T1000 (cell line): Measurements from ENCODE around the gene INPP5D.

Experiments used
- DNase-seq: peaks from one replicate; lab custom pipeline; 2025; ENCODE audit warnings: mixed read lengths; lab: John Stamatoyannopoulos, UW

INPP5D gene

DNA sequence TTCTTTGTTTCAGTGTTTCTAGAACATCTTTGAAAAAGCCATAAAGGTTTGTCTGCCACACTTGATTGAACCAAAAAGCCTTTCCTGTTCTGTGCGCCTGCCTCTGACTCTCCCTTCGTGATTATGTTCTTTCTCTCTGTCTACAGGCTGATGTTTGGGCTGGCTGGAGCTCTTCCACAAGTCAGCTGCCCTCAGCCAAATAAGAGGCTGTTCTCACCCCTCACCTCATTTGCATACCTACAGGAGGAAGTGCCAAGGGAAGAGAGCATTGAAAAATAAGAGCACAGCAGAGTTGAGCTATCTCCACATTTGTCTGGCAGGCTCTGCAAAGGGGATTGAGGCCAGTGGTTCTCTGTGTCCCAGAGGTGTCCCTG lies 15.8 kb downstream of the INPP5D start:
- no peak for DNase-seq

DNA sequence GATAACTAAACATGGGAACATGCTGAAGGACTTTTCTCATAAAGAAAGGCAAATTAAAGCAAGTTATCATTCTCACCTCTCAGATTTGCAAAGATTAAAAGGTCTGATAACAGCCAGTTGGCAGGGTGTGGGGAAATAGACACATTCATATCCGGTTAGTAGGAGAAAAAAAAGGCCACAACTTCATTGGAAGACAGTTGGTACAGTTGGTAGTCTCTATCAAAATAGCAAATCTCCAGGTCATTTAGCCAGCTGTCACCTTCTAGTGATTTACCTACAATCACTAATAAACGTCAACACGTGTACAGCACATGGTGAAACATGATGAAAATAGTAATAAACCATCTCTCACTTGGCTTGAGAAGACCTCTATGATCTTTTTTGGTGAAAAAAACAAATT lies 16.6 kb downstream of the INPP5D start:
- DNase-seq, result no peak

DNA sequence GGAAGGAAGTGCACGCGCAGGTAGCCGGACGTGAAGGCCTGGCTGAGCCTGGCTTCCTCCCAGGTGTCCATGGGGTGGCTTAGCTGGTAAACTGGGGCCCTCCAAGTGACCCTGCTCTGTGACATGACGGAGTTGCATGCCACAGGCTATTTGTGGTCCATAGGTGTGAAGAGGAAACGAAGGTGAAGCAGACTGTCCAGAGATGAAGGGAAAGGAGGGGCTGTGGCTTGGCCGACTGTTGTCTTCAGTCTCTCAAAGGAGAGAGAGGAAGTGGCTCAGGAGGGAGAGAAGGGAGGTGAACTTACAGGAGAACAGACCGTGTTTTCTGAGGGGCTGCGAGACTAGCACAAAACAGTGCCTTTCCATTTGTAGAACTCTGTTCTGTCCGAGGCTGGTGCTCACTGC lies 19.3 kb downstream of the INPP5D start:
- no peak for DNase-seq

DNA sequence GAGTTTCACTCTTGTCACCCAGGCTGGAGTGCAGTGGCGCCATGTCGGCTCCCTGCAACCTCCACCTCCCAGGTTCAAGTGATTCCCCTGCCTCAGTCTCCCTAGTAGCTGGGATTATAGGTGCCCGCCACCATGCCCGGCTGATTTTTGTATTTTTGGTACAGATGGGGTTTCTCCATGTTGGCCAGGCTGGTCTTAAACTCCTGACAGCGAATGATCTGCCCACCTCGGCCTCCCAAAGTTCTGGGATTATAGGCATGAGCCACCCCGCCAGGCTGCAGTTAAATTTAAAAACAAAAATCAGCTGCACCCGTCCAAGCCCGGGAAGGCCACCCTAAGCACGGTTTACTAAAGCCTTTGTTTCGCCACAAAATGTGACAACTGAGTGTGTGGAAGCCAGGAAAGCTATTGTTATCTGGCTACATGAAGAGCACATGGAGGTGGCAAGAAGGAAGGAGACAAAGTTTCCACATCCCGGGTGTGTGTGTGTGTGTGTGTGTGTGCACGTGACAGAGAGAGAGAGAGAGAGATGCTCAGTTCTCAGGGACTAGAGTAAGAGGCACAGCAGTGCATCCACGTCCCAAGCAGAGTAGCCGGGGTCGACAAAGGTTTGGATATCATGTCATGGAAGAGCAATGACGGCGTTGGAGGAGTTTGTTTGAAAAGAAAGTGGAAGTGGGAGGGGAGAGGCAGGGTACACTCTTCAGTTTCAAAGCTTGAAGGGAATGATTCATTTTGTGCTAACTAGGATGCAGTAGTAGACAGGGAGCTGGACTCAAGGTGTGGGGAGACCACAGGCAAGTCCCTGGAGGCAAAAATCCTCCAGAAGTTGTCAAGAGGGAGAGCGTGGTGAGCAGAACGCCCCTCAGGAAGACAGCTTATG lies 20.1 kb downstream of the INPP5D start:
- DNase-seq, result no peak

DNA sequence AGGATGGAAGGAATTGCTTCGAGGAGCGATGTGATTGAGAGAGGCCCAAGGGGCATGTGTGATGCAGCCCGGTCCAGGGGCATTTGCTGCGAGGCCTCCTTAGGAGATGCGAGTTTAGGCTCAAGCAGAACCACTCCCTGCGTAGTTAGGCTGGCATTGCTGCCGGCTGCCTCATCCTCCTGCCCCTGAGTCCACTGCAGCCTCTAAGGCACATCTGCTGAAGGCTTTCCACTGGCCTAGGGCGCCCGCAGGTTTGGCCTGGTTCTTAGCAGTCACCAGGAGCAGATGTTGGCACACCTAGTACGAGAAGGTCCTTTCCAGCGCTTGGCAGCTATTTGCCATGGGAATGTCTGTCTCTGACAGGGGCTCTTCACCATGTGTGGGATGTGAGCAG lies 20.7 kb downstream of the INPP5D start:
- no peak for DNase-seq

DNA sequence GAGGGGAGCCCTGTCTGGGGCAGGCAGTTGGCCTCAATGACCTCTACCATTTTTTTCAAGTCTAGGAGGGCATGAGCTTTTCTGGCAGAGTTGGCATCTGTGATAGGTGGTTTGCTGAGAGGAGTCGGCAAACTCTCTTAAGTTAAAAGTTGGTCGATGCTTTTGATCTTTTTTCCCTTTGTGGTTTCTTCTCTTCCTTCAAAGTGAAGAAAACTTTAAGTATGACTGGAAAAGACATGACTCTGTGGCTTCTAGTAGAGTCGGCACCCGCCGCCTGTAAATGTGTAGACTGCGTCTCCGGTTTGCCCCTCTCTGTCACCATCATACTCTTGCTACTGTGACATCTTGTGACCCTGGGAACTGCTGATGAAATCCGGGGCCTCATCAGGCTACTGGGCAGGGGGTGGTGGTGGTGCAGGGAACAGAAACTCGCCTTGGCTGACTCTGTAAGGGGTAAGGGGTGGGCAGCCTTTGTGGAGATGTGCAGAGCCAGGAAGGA lies 21.1 kb downstream of the INPP5D start:
- DNase-seq, result no peak

DNA sequence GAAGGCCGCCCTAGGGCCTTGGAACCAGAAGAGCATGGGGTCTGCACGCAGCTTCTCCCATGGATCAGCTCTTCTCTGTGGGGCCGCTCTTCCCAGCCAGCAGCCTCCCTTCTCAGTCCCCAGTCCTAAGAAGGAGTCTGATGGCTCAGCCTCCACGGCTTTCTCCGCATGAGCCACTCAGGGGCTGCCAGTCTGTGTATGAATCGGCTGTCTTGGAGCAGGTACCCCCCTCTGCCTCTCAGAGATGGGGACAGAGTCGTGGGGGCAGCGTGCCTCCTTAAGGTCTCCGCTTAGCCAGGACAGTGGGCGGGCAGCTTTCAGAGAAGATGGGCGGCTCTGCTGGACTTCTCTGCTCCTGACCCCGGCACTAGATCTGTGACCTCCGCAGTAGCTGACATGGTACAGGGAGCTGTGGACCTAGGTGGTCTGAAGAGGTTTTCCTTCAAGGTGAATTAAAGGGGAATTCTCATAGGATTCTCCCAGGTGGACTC lies 21.6 kb downstream of the INPP5D start:
- DNase-seq, result no peak

DNA sequence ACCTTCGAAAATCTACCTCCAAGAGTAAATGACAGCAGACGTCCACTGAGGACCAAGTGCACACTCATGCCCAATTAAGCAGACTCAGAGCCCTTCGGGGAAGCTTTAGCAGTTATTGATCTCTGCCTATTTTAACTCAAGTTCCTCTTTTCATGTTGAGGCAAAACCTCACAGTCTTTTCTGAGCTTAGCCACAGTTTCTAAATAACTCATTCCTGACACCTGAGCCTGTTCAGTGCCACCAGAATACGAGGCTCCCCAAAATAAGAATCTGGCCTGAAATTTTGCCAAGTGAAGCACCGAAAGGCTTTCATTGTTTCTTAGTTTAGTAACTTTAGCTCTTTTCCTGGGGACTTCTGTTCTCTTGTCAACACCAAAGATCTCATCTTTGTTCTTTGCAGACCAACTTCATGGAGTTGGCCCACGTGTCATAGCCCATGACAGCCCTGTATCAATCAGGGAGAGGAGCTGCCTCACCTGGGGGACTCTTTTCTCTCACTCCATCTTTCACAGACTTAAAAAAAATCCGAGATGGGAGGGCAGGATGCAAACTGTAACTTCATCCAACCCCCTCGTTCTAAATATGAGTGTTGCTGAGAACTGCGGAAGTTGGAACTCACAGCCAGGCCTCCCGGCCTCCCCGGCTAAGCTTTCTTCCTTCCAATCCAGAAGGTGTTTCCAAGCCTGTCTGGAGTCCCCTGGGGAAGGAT lies 22.2 kb downstream of the INPP5D start:
- no peak for DNase-seq

DNA sequence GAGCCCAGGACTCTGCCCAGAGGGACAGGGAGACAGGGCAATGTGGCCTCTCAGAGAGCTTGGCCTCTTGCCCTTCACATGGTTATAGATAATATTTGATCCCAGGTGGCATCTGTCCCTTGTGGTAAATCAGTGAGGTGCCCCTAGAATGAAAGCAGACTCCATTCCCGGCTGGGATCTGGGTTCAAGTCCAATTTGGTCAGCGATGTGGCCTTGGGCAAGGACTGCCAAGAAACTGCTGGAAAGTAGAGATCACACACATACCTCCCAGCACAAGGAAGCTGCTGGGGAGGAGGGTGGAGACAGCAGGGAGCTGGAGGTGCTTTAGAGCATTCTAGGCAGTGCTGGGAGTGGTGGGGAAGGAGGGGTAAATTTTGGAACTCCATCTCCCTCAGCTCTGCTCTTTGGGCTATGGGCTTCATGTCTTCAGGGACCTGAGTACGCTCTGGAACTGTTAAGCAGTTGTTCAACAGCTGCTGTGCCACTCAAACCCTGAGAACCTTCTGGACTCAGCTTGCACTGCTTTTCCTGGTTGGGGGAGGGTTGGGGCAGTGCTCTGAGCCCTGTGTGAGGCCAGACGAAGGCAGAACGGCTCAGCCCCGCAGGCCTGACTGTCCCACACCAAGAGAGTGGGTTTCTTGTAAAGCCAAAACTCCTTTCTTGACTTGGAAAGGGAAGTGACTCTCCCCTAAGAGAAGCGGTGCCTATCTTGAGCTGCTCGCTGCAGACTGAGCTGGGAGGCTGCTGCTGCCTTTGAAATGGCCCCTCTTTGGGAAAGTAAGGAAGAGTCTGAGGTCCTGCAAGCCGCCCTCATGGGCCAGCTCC lies 23.0 kb downstream of the INPP5D start:
- DNase-seq, result no peak

DNA sequence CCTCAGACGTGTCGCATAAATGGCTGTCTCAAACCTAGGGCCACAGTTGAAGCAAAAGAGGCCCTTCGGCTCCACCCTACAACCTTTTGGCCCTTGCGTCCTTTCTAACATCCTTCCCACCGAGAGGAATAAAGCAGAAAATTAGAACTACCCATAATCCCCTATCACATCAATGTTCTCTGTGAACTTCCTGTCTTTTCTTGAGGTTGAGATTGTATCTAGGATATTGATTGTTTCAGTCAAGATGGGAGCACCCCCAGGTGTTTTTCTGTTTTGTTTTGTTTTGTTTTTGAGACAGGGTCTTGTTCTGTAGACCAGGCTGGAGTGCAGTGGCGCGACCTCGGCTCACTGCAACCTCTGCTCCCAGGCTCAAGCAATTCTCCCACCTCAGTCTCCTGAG lies 23.6 kb downstream of the INPP5D start:
- DNase-seq, result no peak

DNA sequence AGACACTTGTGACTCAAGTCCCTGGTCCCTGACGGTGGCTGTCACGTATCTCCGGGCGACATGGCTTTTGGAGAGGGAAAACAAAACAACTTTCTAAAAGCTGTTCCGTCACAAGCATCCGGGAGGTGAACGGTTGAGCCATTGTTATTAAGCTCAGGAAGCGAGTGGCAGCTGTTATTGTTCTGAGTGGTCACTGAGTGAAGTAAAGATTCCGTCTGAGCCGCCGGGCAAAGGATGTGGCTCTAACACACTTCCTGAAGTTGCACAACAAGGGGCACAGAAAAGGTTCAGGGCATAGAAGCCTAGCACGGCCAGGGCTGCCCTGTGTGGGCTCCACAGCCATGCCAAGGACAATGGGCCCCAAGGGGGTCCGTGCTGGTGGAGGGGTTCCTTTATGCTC lies 24.3 kb downstream of the INPP5D start:
- DNase-seq, result no peak

DNA sequence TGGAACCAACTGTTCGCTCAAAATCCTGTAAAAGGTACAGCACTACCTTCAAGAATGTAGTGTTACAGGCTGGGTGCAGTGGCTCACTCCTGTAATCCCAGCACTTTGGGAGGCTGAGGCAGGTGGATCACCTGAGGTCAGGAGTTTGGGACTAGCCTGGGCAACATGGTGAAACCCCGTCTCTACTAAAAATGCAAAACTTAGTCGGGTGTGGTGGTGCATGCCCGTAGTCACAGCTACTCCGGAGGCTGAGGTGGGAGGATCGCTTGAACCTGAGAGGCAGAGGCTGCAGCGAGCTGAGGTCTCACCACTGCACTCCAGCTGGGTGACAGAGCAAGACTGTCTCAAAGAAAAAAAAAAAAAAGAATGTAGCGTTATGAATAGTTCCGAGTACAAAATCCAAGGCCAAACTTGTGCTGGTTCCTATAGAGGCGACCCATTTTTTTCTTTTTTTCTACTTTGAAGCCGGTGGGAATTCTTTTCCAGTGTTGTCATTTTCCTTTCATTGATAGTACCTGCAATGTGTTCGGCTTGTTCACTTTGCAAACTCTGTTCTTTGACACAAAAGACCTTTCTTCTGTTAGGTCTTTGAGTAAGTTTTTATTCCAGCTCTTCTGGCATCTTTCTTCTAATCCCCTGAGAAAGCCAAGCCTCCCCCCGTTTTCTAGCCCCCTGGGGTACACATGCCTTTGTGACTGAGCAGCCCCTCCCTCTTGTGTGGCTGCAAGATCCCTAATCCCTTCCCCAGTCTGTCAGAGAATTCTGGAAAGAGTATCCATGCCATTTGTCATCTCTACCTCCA lies 25.1 kb downstream of the INPP5D start:
- no peak for DNase-seq

DNA sequence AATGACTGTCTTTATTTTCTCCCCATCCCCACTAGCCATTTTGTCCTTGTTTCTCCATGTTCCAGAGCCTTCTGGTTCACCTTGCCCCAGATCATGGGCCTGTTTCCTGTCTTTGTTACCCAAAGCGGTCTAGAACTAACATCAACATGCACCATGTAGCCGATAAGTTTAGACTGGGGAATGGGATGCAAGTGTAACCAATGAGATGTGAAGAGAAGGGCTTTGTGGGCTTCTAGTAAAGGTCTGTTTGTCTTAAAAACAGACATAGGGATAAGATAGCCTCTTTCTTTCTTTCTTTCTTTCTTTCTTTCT lies 25.7 kb downstream of the INPP5D start:
- DNase-seq, result no peak

DNA sequence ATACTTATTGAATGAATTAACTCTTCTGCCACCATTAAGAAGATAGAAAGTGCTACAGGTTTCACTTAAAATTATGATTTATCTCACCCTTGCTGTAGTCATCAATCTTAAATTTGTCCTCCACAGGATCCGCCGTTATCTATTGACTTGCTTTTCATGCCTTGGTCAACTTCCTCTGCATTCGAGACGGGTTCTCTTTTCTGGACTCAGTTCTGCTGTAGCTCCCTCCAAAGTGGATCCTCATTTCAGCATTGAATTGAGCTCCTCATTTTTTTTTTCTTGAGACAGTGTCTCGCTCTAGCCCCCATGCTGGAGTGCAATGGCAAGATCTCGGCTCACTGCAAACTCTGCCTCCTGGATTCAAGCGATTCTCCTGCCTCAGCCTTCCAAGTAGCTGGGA lies 27.6 kb downstream of the INPP5D start:
- DNase-seq, result no peak

DNA sequence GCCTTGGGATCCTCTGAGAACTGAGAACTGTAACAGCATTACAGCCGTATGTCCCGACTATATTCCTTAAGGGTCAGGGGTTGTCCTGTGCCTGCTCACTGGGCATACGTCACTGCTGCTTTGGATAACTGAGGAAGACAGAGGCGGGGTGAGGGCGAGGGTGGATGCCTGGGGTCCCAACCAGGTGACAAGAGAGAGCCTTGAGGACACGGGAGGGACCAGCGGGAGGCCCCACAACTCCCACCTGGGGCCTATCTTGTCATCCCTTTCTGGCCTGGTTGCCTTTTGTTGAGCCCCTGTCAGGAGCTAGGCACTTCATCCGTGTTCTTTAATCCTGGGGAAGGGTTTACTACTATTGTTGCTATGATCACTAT lies 28.8 kb downstream of the INPP5D start:
- DNase-seq, result no peak

DNA sequence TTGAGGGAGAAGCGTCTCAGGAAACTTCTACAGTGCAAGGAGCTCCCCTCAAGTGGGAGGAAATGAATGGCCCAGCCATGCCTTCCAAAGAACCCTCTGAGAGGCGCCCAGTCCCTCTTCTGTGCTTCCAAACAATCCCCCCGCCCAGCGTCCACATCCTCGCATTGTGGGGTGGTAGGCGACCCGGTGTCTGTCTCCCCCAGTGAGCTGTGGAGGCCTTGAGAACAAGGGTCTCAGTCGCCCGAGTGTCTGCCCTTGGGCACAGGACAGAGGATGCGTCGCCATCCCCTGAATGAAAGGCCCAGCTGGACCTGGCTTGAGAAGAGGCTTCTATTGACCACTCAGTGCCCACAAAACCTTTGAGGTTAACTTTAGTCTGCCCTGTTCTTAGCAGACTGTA lies 29.7 kb downstream of the INPP5D start:
- no peak for DNase-seq

DNA sequence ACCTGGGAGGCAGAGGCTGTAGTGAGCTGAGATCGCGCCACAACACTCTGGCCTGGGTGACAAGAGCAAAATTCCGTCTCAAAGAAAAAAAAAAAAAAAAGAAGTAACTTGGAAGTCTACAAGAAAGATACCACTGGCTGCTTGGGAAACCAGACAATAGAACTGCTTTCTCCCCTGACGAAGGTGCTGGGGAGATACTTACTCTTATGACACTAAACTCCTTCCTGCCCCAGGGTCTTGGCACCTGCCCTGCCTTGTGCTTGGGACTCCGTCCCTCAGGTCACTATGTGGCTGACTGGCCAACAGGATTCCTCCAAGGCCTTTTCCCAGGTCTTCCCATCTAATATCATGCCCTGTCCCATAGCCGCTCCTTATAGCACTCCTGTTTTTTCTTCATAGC lies 30.7 kb downstream of the INPP5D start:
- no peak for DNase-seq

DNA sequence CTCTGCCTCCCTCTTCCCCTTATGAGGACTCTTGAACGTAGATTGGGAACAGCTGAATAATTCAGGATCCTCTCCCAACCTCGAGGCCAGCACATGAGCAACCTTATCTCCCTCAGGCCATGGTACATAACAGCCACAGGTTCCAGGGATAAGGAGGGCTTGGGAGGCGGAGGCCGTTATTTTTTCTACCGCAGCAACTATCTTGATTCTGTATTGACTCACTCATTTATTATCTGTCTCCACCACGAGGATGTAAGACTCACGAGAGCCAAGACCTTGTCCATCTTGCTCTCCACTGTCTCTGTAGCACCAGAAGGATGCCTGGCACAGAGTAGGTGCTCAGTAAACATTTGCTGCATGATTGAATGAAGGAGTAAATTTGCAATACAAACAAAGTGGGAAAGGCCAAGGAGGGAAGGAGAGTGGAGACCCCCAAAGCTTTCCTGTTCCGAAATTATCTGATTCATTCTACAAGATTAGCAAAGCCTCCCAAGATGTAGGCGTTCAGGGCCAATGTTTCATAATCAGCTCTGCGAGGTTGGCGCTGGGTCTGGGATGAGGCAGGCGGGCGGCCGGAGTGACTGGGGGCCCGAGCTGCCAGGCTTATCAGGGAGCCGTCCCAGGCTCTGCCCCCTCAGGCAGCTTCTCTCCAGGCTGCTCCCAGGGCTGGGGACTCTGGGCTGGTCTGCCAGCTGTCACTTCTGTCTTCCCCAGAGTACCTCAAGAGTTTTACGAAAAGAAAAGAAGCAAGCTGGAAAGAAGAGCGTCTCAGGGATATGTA lies 31.6 kb downstream of the INPP5D start:
- no peak for DNase-seq

DNA sequence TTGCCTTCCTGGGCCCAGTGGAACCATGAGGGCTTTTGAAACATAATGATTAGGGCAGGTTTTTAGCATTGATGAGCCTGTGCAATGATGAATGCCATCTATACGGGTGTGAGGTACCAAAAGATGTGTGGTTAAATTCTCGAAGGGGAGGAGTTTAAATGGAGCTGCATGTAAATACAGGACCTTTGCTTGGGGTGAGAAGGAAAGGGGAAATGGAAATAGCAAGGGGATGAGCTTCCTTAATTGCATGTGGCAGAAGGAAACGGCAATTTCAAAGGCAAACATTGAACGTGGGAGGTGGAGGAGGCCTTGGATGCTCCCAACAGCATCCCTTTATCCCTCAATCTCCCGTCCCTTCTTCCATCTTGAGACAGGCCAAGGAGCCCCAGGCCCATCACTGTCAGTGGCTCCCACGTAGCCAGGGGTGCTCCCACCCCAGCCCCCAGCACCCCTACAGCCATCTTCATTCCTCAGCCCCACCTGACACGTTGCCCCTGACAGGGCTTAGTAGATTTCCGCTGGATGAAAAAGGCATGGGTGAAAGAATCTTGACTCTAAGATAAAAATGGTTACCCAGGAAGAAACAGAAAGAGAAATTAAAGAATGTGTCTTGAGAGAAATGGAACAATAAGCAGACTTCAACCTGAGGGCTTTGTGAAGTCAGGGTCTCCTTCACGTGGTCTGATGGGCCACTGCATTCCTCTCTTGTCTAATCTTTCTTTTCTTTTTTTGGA lies 32.5 kb downstream of the INPP5D start:
- no peak for DNase-seq

DNA sequence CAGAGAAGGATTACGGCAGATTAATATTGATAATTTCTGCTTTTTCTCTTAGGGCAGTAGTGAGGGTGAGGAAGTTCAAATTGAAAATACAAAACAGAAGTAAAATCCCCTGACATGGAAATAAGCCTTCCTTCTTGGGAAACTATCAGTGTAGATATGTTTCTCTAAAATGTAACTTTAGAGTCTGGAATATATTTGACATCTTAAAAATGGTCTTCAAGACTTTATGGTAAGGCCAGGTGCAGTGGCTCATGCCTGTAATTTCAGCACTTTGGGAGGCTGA lies 33.0 kb downstream of the INPP5D start:
- DNase-seq, result no peak

DNA sequence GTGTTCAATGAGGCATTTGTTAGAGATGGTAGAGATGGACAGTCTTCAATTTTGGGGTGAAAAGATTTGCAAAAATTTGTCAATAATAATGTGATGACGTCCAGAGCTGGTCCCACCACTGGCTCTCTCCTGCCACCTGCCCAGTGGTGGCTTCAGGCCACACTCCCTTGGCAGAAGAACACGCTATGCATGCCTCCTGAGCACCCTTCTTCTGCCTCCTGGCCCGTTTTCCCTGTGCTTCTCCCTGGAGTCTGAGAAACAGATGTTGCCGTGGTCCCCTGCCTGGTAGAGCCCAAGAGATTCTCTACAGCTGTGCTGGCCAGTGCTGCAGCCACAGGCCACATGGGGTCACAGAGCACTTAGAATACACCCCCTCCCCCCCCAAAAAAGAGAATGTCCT lies 33.6 kb downstream of the INPP5D start:
- DNase-seq, result no peak
